ENCODE measurements around the gene SMCHD1.
"Not testable (repeated sequence)": the region's sequence is repeated elsewhere in the genome, so short reads cannot be mapped to it uniquely, and the experiment has no call there.

DNA sequence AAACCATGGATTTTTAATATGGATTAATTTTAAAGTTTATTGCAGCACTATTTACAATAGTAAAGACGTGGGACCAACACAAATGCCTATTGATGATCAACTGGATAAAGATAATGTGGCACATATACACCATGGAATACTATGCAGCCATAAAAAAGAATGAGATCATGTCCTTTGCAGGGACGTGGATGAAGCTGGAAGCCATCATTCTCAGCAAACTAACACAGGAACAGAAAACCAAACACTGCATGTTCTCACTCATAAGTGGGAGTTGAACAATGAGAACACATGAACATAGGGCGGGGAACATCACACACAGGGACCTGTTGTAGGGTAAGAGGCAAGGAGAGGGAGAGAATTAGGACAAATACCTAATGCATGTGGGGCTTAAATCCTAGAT, 5.3 kb downstream of the SMCHD1 start:
- not testable (repeated sequence) for TF ChIP-seq POLR2A, CTCF (IDR thresholded peaks at IDR 0.05)

All from uterus (tissue), 2 donors.